Measurements from ENCODE around the gene TMSB4Y. TPM values are rescaled to one million over a fixed set of nuclear protein-coding genes. Genes with fewer than 3 reads are reported as not detected.

The TMSB4Y gene
- total and polyA plus RNA-seq, 2 of the 13 experiments (the other 11 are each of a cell fraction or from before 2014, with no cell fraction given), result 0.15 to 0.49 TPM

DNA sequence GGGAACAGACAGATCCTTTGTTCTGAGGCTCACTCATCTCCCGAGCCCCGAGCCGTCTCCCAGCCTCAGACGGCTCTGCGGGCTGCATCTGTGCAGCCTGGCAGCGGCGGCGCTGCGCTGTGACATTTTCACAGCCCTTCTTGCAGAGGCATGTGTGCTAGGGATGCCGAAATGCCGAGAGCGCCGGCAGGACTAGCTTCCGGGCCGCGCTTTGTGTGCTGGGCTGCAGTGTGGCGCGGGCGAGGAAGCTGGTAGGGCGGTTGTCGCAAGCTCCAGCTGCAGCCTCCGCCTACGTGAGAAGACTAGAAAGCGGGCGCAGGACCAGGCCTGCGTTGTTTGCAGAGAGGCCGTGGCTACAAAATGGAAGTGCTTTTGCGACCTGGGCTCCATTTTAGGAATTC, at the start of gene TMSB4Y (continued):
- TF ChIP-seq EED (CRISPR knock-in tag; IDR thresholded peaks at IDR 0.05) (no peak), ZC3H4 (CRISPR knock-in tag; IDR thresholded peaks at IDR 0.05; ENCODE audit: borderline replicate concordance) (no peak), CEBPB (IDR thresholded peaks at IDR 0.05; ENCODE audit: borderline replicate concordance, low read depth, low read length) (no peak), NFIB (CRISPR knock-in tag; IDR thresholded peaks at IDR 0.05; ENCODE audit: borderline replicate concordance) (no peak), YEATS4 (CRISPR knock-in tag; IDR thresholded peaks at IDR 0.05; ENCODE audit: borderline replicate concordance) (no peak; the same call in 1 of the 2 replicates), MTF2 (CRISPR knock-in tag; IDR thresholded peaks at IDR 0.05; ENCODE audit: borderline replicate concordance) (no peak), ZNF33A (CRISPR knock-in tag; IDR thresholded peaks at IDR 0.05; ENCODE audit: borderline replicate concordance) (no peak), FOXJ3 (CRISPR knock-in tag; IDR thresholded peaks at IDR 0.05; ENCODE audit: borderline replicate concordance) (no peak), ZNF720 (CRISPR knock-in tag; IDR thresholded peaks at IDR 0.05) (no peak), MATR3 (CRISPR knock-in tag; IDR thresholded peaks at IDR 0.05) (no peak), SP2 (CRISPR knock-in tag; IDR thresholded peaks at IDR 0.05) (no peak), ZNF510 (CRISPR knock-in tag; IDR thresholded peaks at IDR 0.05; ENCODE audit: low read depth) (no peak), NCOR1 (IDR thresholded peaks at IDR 0.05; ENCODE audit: borderline replicate concordance, low read length) (no peak), FOXM1 (CRISPR knock-in tag; IDR thresholded peaks at IDR 0.05) (no peak), ONECUT2 (CRISPR knock-in tag; IDR thresholded peaks at IDR 0.05) (no peak), SALL2 (CRISPR knock-in tag; IDR thresholded peaks at IDR 0.05) (no peak), ZNF570 (CRISPR knock-in tag; IDR thresholded peaks at IDR 0.05; ENCODE audit: borderline replicate concordance) (no peak), NFYB (CRISPR knock-in tag; IDR thresholded peaks at IDR 0.05) (no peak), BRD4 (CRISPR knock-in tag; IDR thresholded peaks at IDR 0.05) (no peak), NFE2L2 (IDR thresholded peaks at IDR 0.05; ENCODE audit: low read length) (no peak), ZFP1 (CRISPR knock-in tag; IDR thresholded peaks at IDR 0.05) (no peak), RBAK (CRISPR knock-in tag; IDR thresholded peaks at IDR 0.05) (no peak), HOXA5 (CRISPR knock-in tag; IDR thresholded peaks at IDR 0.05) (no peak), SMAD9 (CRISPR knock-in tag; IDR thresholded peaks at IDR 0.05) (no peak)
- TF ChIP-seq, protein P1, sequence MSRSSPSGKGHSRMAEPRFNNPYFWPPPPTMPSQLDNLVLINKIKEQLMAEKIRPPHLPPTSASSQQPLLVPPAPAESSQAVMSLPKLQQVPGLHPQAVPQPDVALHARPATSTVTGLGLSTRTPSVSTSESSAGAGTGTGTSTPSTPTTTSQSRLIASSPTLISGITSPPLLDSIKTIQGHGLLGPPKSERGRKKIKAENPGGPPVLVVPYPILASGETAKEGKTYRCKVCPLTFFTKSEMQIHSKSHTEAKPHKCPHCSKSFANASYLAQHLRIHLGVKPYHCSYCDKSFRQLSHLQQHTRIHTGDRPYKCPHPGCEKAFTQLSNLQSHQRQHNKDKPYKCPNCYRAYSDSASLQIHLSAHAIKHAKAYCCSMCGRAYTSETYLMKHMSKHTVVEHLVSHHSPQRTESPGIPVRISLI (CRISPR knock-in tag; IDR thresholded peaks at IDR 0.05; ENCODE audit: borderline replicate concordance), result peak; percentile 67; the same call in 1 of the 2 replicates
- TF ChIP-seq, protein P2, sequence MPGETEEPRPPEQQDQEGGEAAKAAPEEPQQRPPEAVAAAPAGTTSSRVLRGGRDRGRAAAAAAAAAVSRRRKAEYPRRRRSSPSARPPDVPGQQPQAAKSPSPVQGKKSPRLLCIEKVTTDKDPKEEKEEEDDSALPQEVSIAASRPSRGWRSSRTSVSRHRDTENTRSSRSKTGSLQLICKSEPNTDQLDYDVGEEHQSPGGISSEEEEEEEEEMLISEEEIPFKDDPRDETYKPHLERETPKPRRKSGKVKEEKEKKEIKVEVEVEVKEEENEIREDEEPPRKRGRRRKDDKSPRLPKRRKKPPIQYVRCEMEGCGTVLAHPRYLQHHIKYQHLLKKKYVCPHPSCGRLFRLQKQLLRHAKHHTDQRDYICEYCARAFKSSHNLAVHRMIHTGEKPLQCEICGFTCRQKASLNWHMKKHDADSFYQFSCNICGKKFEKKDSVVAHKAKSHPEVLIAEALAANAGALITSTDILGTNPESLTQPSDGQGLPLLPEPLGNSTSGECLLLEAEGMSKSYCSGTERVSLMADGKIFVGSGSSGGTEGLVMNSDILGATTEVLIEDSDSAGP (CRISPR knock-in tag; IDR thresholded peaks at IDR 0.05; ENCODE audit: borderline replicate concordance), result no peak
- TF ChIP-seq, protein P3, sequence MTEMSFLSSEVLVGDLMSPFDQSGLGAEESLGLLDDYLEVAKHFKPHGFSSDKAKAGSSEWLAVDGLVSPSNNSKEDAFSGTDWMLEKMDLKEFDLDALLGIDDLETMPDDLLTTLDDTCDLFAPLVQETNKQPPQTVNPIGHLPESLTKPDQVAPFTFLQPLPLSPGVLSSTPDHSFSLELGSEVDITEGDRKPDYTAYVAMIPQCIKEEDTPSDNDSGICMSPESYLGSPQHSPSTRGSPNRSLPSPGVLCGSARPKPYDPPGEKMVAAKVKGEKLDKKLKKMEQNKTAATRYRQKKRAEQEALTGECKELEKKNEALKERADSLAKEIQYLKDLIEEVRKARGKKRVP (CRISPR knock-in tag; IDR thresholded peaks at IDR 0.05), result no peak
